ENCODE data around the gene PANK4. TPM values are rescaled to one million over a fixed set of nuclear protein-coding genes. Genes with fewer than 3 reads are reported as not detected.

The PANK4 gene
- total and polyA plus RNA-seq, 10 of the 15 experiments (the other 5 are each of a cell fraction or from before 2014, with no cell fraction given) = 0.35 to 38.0 (median 18.6) TPM

DNA sequence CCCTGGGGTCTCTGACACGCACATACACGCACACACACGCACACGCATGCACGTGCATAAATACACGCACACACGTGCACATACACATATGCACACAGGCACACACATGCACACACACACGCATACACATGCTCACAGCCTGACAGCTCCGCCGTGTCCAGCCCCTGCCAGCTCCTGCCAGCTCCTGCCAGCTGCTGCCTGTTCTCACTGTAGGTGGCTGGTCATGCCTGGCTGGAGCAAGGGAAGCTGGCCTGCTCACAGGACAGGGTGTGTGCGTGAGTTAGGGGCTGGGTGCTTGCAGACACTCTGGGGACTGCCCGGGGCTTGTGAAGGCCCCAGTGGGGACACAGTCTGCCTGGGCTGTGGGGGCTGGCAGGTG is 45.4 kb downstream of the PANK4 start:
- FAIRE-seq (no peak), DNase-seq (ENCODE audit: low read depth, low spot score) (no peak), ATAC-seq (no peak; the same call in 2 of the 3 replicates)
- Histone ChIP-seq H2AFZ (ENCODE audit: control insufficient read depth, low read depth, low read length) (no peak overlapping the region), H3K4me1 (ENCODE audit: control insufficient read depth, insufficient read depth, low read length) (no peaks in the 10 kb centered on the region), H3K9ac (ENCODE audit: control insufficient read depth, insufficient read depth, low read length) (no peak overlapping the region), H3K27ac (ENCODE audit: control insufficient read depth, insufficient read depth) (no peak overlapping the region), H3K4me2 (ENCODE audit: control insufficient read depth, insufficient read depth) (no peak overlapping the region), H3K9me3 (replicated peaks; ENCODE audit: control insufficient read depth, insufficient read depth, low read length) (no peaks in the 10 kb centered on the region), H3K79me2 (ENCODE audit: control insufficient read depth, insufficient read depth, low read length) (no peaks in the 10 kb centered on the region), H3K27me3 (replicated peaks in 1 of 2; ENCODE audit: control insufficient read depth in 2 of 2, insufficient read depth in 2 of 2, low read length in 1 of 2) (no peaks in the 10 kb centered on the region), H4K20me1 (ENCODE audit: control insufficient read depth, insufficient read depth) (no peaks in the 10 kb centered on the region), H3K4me3 (no peak overlapping the region), H3K36me3 (ENCODE audit: control insufficient read depth in 2 of 2, insufficient read depth in 2 of 2, low read length in 1 of 2) (no peaks in the 10 kb centered on the region)
- intact Hi-C loops (cut with micrococcal nuclease; ENCODE audit: unreplicated experiment) (no loop called here), in situ Hi-C loops (cut with MboI) (no loop called here)
- CTCF ChIA-PET = no interaction called here
- TF ChIP-seq SIX5 (IDR thresholded peaks at IDR 0.05; ENCODE audit: low read depth, low read length, severe bottlenecking) (no peak), ELK1 (IDR thresholded peaks at IDR 0.05; ENCODE audit: low read depth, low read length) (no peak), BCL3 (IDR thresholded peaks at IDR 0.05; ENCODE audit: borderline replicate concordance, insufficient read depth, low read depth, low read length, poor library complexity, severe bottlenecking) (peak; percentile 93), RAD51 (IDR thresholded peaks at IDR 0.05) (no peak), EGR1 (IDR thresholded peaks at IDR 0.05; ENCODE audit: borderline replicate concordance in 1 of 2, low read depth in 2 of 2, low read length in 2 of 2) (no peak), NRF1 (conservative IDR thresholded peaks at IDR 0.05; ENCODE audit: low read depth, low read length) (no peak)
- TF ChIP-seq, protein P1, sequence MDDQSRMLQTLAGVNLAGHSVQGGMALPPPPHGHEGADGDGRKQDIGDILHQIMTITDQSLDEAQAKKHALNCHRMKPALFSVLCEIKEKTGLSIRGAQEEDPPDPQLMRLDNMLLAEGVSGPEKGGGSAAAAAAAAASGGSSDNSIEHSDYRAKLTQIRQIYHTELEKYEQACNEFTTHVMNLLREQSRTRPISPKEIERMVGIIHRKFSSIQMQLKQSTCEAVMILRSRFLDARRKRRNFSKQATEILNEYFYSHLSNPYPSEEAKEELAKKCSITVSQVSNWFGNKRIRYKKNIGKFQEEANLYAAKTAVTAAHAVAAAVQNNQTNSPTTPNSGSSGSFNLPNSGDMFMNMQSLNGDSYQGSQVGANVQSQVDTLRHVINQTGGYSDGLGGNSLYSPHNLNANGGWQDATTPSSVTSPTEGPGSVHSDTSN (IDR thresholded peaks at IDR 0.05; ENCODE audit: insufficient replicate concordance, low read depth, low read length) = peak; percentile 22
- SMC1A ChIA-PET (ENCODE audit: uncharacterized antibody, unreplicated experiment) = no interaction called here
- POLR2A ChIA-PET = no interaction called here
- WGBS (ENCODE audit: insufficient coverage, insufficient replicate concordance, low lambda C conversion rate, missing lambda C conversion rate) = 42% methylated on average over 12 of the region's 12 CpGs
- BruUV-seq (replicated peaks) = no TSS peak
- RAD21 ChIA-PET (ENCODE audit: unreplicated experiment) = no interaction called here

Data from GM12878 (cell line).